Measurements from ENCODE around the gene NPAS2.

Gene NPAS2

DNA sequence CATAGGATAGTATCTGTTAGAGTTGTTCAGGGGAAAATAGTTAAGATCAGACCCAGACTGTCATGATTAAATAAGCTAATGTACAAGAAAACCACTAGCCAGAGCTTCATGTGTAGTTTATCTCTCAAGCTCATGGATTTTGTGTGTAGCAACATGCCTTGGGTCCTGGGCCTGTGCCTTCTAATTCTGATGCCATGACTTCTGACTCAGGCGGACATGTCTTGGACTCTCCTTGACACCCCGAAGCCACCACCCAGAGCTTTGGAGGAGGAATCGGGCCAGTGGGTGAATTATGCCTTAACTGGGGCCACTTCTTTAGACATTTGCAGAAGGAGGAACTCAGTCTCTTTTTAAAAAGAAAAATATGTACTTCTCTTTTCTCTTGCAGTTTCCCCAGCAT, 68.7 kb downstream of the NPAS2 start:
- no peak for DNase-seq

DNA sequence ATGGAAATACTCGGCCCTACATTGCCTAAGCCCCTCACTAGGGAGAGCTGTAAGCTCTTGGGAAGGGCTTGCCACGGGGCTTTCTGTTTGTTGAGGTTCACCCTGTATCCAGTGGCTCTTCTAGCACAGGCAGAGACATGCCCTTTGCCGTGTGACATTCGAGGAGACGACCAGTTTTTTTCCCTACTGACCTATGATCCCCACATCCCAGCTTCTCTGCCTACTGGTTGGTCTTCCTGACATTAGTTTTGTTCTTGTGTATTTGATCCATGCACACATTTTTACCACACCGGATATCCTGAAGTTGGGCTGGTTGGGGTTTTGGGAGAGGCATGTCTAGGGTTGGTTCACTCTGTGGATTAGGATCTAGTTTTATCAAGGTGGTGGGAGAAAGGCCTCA, 69.3 kb downstream of the NPAS2 start:
- DNase-seq: no peak

DNA sequence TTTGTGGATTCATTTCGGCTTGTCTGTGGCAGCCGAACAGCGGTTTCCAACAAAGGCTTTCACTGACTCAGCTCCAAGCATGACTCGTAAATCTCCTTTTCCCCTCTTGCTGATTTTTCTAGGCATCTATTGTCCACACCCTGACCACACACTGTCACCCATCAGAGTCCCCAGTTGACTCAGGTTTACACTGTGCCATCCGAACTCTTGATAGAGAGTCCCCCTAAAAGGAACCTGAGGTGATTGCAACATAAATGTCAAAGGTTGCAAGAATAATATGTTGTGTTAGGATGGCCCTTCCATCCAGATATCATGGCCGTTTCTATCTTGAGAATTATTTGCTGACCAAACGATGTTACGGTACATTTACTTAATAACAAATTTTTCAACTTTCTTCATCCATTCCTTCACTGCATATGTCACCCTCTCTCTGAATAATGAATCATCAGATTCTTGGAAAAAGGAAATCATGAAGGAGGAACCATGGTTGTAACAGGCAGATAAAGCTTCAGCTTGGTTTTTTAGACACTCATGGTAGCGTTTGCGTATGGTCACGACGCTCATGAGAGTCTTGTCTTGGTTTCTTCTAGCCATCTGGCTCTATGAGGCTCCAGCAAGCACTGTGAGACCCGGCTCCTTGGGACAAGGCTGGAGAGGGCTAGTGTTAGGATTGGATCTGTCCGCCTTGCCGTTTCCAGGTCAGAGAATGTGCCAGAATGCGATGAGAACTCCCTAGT, 72.1 kb downstream of the NPAS2 start:
- DNase-seq: peak; percentile 72

DNA sequence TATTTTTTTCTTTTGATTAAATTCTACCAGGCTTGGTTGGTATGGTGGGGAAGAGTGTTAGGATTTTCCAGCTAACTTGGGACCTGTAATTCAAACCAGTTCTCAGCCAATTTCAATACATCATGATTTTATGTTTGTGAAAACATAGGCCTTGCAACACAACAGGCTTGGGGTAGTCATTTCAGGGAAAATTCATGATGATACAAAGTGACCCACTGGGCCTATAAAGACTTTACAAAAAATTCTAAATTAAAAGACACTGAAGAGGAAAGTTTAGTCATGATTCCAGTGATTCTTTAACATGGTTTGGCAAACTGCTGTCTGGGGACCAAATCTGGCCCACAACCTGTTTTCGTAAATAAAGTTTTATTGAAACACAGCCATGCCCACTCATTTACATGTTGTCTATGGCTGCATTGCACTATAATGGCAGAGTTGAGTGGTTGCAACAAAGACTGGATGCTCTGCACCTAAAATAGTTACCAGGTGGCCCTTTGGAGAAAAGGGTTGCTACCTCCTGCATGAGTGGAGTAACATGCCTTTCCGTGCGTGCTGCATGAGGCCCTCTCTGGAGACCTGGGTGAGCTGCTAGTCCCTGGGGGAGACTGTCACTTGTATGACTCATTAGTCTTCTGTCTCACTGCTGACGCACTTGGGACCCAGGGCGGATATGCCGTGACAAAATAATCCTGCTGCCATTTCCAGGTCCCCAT, 73.6 kb downstream of the NPAS2 start:
- no peak for DNase-seq

DNA sequence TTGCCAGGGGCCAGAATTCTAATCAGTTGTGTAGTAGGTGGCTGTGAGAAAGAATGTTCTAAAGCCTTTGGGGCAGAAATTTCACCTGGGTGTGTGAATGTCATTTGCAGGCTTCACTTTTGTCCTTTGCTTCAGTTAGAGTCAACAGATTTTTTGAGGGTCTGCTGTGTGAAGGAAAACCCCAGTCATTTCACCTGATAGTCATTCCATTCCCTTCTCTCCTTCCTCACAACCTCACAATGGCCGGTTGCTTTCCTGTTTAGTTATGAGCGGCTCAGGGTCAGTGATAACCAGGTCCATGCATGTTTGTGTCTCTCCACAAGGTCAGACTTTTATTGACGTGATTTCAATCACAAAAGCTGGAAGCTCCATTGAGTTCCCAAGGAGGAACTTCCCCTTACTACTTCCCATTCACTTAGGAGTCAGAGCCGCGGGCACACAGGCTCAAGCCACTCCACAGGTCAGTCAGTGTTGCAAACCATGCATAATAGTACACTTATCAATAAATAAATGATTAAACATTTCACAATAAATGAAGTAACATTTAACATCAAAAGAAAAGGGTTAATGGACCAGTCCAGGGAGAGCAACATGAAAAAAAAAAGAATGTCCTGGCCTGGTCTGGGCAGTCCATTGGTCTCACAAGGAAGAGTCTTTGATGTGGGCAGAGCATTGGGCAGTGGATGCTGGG, 74.3 kb downstream of the NPAS2 start:
- no peak for DNase-seq

DNA sequence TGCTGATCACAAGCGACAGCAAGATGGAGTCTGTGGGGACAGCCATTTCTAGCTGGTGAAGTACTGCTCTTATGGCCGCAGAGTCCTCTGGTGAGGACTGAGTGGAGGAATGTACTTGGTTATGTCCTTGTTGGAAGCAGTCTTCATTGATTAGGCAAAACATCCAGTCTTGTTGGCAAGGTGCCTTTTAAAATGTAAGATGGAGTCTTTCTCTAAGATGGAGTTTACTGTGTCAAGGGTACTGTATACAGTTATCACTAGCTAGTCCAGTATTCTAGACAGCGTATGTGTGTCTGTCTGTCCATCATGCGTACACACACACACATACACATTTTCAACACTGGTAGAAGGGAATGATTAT, 74.8 kb downstream of the NPAS2 start:
- no peak for DNase-seq

DNA sequence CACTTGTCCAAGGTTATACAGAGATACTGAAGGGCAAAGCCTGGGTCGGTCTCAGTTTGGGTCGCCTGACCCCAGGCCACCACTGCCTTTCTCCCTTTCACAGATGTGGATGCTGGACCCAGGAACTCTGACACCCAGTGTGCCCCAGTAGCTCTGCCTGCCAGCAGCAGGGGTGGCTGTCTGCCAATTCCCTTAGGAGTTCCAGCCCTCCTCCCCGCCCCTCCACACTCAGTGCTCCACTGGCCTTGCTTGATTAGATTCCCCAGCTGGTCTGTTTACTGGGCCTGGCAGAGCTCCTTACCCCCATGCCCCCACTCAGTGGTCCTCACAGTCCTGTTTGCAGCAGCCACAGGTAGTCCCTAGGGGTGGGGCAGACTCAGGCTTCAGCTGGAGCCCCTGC, 75.5 kb downstream of the NPAS2 start:
- peak; percentile 72 for DNase-seq

DNA sequence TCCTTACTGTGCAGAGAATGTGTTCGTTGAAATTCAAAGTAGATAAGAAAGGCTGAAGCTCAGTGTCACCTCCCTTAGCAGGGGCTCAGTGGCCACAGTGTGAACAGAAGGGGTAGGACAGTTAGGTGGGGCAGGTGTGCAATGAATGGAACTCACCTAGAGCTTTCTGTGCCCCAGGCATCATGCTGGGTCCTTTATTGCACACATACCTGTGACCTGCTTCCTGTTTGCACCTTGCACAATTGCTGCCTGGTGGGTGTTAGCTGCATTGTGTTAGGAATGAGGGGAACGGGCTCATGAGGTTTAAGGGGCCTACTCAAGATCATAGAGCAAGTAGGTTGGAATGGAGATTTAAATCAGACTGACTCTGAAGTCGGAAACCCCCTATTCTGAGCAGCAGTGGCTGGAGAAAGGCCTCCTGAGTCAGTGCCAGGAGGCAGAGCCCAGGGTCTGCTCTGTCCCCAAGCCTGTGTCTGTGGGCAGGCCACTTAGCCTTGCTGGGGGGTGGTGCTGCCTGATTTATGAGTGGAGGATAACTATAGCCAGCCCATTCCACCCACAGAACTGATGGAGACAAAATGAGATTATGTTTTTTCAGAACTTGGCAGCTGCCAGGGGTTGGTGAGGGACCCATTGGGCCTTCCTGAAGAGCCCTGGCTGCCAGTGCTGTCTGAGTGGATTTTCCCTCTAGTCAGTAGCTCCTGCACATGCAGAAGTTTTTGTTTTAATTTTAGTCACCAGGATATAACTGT, 76.2 kb downstream of the NPAS2 start:
- no peak for DNase-seq

DNA sequence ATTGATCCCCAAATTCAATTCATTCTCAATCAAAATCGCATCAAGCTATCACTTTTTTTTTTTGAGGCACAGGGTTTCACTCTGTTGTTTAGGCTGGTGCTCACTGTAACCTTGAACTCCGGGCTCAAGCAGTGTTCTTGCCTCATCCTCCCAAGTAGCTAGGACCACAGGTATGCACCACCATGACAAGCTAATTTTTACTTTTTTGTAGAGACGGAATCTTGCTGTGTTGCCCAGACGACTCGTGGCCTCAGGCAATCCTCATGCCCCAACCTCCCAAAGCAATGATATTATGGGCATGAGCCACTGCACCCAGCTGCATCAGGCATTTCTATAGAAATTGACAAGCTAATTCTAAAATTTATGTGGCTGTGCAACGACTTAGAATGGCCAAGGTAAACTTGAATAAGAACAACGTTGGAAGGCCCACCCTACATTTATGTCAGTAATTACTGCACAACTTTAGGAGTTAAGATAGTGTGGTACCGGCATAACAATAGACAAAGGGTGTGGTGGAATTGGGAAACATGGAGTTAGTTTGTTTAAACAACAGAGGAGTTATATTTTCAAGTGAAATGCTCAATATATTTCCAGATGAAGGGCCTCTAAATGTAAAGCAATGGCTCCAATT, 78.2 kb downstream of the NPAS2 start:
- DNase-seq: no peak

DNA sequence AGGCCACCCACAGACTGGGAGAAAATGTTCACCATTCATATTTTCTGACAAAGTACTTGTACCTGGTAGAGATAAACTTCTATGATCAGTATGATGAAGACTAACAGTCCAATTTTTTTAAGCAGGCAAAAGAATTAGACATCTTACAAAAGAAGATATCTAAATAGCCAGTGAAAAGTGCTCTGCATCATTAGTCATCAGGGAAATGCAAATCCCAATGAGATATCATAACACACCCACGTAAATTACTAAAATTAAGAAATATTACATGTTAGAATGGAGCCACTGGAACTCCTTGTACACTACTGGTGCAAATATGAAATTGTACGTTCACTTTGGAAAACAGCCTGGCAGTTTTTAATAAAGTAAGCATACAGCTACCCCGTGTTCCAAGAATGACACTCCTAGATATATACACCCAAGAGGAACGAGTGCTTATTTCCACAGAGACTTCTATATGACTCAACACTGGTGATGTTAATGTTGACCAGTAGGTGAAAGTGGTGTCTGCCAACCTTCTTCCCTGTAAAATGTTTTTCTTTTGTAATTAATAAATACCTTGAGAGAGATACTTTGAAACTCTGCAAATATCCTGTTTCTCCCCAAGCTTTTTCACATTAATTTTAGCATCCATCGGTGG, 80.3 kb downstream of the NPAS2 start:
- DNase-seq: no peak

DNA sequence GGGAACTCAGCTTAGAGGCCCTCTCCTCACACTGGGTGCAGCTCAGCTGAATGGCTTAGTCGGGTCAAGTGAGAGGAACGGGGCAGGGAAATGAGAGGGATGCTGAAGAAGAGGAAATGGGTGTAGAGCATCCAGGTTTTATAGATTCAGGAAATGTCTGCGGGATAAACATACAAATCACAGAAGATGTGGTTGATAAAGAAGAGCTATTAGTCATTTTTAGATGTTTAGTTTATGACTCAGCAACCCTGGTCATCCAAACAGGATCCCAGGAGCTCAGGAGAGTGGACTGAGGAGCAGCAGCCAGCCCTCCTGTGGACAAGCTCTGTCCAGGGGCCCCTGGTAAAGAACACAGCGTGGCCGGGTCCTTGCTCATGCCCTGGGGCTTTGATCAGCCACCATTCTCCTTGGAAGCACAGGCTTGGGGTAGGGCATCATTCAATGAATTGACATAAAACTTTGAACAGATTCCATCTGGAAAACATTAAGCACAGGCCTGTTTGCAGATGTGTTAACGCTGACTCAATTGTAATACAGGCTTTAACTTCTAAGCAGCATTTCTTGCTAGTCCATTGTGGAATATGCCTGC, 83.0 kb downstream of the NPAS2 start:
- DNase-seq: no peak

DNA sequence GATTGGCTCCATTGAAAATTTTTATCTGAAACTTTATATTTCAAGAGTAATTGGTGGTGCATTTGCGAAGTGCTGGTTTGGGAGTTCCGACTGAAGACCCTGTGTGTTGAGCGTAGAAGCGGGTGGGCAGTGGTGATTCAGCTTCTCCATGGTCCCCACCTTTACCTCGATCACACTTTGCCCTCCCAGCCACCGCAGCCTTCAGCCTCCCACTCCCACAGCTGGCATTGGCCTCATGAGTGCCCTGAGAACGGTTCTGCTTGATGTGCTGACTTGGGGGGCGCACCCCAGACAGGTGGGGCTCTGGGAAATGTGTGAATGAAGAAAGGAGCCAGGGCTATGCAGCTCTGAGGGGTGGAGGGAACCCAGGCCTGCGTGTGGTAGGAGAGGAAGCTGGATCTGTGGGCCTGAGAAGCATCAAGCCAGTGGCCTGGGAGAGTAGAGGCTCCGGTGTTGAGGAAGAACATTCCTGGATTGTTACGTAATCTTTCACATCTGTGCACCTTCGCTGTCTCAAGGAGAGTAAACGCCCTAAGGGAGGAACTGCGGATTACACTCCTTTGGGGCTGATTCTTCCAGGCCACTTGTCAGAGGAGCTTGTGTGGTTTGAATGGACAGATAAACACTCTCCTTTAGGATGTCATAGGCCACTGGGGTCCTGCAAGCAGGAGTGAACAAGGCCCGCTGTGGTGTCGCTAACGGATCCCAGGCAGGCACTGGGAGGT, 83.8 kb downstream of the NPAS2 start:
- DNase-seq: no peak

DNA sequence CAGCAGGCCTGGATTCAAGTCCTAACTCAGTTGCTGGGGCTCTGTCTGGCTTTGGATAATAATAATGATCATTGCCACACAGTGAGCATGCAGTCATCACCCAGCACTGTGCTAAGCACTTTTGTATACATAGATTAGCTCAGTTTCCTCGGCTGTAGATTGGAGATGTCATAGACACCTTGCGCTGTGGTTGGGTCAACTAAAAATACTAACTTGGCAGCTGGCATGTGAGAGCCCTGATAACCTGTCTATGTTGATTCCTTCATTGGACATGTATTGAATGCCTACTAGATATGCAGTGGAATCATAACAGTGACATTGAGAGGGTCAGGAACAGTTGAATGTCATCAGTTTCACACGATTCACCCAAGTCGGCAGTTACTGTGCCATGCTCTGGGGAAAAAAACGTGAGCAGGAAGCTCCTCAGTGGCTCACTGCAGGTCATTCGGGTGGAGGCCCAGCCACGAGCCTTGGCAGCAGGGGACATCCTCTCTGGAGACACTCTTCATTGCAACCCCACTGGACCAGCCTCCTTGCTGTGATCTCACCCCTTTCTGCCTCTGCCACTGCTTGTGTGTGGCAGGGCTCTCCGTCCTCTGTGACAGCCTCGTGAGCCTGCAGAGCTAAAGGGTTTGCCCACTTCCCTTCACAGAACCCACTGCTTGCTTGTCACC, 85.3 kb downstream of the NPAS2 start:
- DNase-seq: no peak

DNA sequence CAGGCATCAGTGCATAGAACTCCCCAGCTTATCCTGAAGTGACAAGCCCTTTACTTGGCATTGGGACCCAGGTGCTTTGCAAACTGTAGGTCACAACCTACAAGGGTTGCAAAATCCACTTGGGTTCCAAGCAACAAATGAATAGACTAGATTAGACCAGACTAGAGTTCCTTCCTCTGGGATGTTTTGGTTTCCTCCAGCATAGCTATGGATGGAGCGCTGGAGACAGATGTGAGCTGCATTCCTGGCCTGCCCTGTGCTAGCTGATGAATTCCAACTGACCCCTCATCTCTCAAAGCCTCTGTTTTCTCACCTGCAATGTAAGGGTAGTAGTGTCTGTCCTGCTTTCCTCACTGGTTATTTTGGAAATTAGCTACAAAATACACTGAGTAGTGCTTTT, 86.2 kb downstream of the NPAS2 start:
- DNase-seq: no peak

DNA sequence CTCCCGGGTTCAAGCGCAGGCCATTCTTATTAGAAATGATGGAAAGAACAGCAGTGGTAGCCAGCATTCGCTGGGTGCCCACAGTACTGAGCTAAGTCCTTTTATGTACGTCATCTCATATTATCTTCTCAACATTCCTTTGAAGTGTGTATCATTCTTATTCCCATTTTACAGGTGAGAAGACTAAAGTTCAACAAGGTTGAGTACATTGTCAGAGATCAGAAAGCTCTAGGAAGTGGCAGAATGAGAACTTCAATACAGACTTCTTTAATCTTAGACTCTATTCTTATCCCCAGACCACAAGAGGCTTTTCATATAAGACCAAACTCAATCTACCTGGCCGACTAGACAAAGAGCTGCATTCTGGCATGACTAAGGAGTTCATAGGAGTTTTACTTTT, 86.7 kb downstream of the NPAS2 start:
- DNase-seq: no peak

DNA sequence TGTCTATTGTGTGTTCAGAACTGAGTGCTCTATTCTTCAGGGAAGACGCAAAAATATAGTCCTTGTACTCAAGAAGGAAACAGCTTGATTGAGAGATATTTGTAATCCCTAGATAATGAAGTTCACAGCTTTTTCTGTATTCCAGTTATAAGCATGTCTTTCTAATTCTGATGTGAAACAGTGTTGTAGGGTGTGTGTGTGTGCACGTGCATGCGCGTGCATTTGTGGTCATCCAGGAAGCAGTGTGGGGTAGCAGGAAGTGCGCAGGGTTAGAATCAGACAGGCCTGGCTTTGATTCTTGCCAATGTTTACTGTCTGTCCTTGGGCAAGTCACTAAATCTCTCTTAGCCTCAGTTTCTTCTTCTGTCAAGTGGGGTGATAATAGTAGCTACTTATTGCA, 87.9 kb downstream of the NPAS2 start:
- no peak for DNase-seq

DNA sequence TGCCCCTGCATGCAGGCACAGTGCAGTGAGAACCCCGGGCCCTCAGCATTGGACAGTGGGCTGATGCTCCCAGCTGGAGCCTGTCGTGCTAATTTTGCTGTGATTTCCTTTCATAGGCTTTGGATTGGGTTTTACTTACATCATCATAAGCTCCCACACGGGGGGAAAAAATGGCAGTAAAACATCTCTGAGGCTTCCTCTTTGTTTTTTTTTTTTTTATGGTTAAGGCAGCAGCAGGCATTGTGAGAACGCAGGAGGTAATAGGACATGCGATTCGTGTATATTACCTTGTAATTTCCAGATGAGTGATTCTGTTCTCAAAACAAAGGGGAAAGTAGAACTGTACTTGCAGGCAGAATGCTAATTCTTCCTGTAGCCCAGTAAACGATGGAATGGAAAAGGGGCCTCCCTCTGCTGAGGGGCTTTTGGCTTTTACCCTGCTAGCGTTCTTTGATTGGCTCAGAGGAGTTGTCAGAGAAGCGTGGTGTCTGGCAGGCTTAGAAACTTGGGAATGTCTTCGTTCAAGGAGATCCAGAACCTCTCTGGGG, 89.7 kb downstream of the NPAS2 start:
- DNase-seq: no peak

DNA sequence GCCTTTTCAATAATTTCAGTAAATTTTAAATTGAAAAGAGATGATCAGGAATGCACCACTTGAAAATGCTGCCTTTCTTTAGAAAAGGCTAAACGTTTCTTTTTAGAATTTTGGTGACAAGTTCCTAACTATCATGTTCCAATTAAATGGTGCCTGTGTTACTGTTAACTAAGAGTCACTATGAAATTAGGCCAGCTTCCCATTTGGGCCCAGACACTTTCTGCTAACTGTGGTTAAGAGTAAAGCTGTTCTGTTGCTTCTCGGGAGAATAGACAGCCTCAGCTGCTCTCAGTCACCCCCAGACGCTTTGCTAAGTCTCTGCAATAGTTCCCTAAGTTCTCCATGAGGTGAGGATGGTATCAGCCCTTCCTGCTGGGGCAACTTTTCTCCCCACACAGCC, 90.2 kb downstream of the NPAS2 start:
- no peak for DNase-seq

DNA sequence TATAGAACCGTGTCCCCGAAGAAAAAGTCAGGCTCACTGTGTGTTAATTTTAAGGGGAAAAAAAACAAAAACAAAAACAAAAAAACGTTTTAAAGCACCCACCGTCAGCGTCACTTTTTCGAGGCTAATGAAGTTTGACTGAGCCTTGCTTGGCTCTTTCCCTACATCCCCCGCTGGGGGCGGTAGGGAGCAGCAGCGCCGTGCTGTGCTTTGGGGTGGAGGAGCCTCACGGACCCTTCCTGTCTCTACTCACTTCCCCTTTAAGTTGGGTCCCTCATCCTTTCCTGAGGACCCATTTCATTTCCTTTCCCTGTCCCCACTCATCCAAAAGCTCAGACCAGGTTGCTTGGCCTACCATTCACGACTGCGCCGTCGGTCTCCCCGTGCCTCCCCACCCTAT, 99.4 kb downstream of the NPAS2 start:
- DNase-seq: no peak

DNA sequence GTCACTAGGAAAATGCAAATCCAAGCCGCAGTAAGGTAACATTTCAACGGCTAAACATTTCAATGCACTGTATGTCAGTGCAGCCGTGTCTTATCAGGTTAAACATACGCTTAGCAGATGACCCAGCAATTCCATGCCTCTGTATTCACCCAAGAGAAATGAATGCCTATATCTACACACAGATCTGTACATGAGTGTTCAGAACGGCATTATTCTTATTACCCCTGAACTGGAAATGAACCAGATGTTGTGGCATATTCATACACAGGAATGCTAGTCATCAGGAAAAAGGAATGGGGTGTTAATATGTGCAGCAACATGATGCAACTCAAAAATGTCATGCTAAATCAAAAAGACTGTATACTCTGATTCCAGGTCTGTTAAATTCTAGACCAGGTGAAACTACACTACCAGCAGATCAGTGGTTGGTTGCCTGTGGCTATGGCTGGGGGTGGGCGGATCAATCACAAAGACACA, 101.8 kb downstream of the NPAS2 start:
- peak; percentile 78 for DNase-seq

All from hematopoietic multipotent progenitor cell treated with erythropoietin and hydrocortisone succinate and interleukin-3 and kit ligand, for 8 days (in vitro differentiated cells).